ENCODE results near the gene CLDN3.

DNA sequence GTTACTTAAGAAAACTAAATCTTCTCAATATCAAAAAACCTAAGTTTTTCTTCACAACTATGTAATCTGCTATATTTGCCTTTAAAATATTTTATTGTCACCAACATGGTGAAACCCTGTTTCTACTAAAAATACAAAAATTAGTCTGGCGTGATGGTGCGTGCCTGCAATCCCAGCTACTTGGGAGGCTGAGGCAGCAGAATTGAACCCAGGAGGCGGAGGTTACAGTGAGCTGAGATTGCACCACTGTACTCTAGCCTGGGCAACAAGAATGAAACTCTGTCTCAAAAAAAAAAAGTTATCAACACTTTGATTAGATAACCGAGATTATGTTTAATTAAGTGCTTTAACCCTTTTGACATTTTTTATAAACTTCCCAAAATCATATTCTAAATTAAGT, 32.4 kb upstream of the CLDN3 start:
- TF ChIP-seq, protein P1, sequence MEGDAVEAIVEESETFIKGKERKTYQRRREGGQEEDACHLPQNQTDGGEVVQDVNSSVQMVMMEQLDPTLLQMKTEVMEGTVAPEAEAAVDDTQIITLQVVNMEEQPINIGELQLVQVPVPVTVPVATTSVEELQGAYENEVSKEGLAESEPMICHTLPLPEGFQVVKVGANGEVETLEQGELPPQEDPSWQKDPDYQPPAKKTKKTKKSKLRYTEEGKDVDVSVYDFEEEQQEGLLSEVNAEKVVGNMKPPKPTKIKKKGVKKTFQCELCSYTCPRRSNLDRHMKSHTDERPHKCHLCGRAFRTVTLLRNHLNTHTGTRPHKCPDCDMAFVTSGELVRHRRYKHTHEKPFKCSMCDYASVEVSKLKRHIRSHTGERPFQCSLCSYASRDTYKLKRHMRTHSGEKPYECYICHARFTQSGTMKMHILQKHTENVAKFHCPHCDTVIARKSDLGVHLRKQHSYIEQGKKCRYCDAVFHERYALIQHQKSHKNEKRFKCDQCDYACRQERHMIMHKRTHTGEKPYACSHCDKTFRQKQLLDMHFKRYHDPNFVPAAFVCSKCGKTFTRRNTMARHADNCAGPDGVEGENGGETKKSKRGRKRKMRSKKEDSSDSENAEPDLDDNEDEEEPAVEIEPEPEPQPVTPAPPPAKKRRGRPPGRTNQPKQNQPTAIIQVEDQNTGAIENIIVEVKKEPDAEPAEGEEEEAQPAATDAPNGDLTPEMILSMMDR (IDR thresholded peaks at IDR 0.05), result no peak
- TF ChIP-seq POLR2A (IDR thresholded peaks at IDR 0.05) (no peak), POLR2AphosphoS5 (IDR thresholded peaks at IDR 0.05) (no peak)

Data from sigmoid colon (tissue), 4 donors.